Brain microvascular endothelial cell (primary cell): Measurements from ENCODE around the gene VPS13C.

Experiments used
- DNase-seq: peaks from one replicate; pipeline ENCODE4 v3.0.0-alpha.2; 2020
- H3K27ac ChIP-seq: fragments of 250-450 bp; sonication (Bioruptor Pico); 2 replicates; pipeline ENCODE4 v1.5.1; 2020; ENCODE audit warnings: mild to moderate bottlenecking, moderate library complexity
- H3K27me3 ChIP-seq: fragments of 250-450 bp; sonication (Bioruptor Pico); replicated peaks from 2 replicates; pipeline ENCODE4 v1.5.1; 2020; ENCODE audit warnings: mild to moderate bottlenecking
- H3K36me3 ChIP-seq: fragments of 250-450 bp; sonication (Bioruptor Pico); replicated peaks from 2 replicates; pipeline ENCODE4 v1.5.1; 2020; ENCODE audit warnings: mild to moderate bottlenecking
- H3K4me3 ChIP-seq: 2 replicates; pipeline ENCODE4 v1.5.1; 2011; ENCODE audit warnings: low read depth, mild to moderate bottlenecking, control low read depth, low read length, moderate library complexity
- CTCF ChIP-seq: IDR thresholded peaks from 2 replicates; pipeline ENCODE4 v1.5.1; 2011; ENCODE audit warnings: low read depth, mild to moderate bottlenecking, moderate library complexity, low read length, control low read depth, inconsistent platforms; ENCODE audit errors: missing control alignments
- in situ Hi-C: cut with HindIII; loops from 2 replicates; pipeline ENCODE4 v1.10.0; 2017; ENCODE audit warnings: low sequenced_read_pairs, low pct_ligation_motif_present

VPS13C gene

GRCh38 chr15:61809216-61809615 is 251.0 kb downstream of the VPS13C start:
- Histone ChIP-seq H3K4me3 (no peak overlapping the region), H3K27me3 (no peaks in the 10 kb centered on the region), H3K36me3 (no peaks in the 10 kb centered on the region), H3K27ac (no peak overlapping the region)
- DNase-seq, result no peak
- in situ Hi-C loops, result no loop called here
- no peak for TF ChIP-seq CTCF

- Histone ChIP-seq H3K36me3 (no peaks in the 10 kb centered on the region), H3K27ac (no peak overlapping the region), H3K4me3 (no peak overlapping the region), H3K27me3 (no peaks in the 10 kb centered on the region)
- no peak for TF ChIP-seq CTCF
- in situ Hi-C loops, result no loop called here
- no peak for DNase-seq
Observed at GRCh38 chr15:61807281-61807929, 252.8 kb downstream of the VPS13C start.
